Liver (tissue), 9 donors: ENCODE measurements around the gene PRKACA. TPM values are rescaled to one million over a fixed set of nuclear protein-coding genes. Genes with fewer than 3 reads are reported as not detected.

ENCODE experiments used
- DNase-seq: peaks from one replicate; pipeline ENCODE4 v3.0.0-alpha.2; 2017; ENCODE audit warnings: low spot score
- H3K27ac ChIP-seq, 2 donors: one replicate each; pipeline ENCODE4 v1.7.0; 2013; ENCODE audit warnings: inconsistent platforms in 2 of 2, low read length in 2 of 2, control low read depth in 1 of 2, low read depth in 1 of 2, mild to moderate bottlenecking in 1 of 2
- H3K27me3 ChIP-seq, 4 donors: one replicate each; pipeline versions ENCODE4 v1.6.1 to v1.7.0; 2013; ENCODE audit warnings: low read length in 3 of 4, inconsistent platforms in 1 of 4, mild to moderate bottlenecking in 1 of 4, moderate library complexity in 1 of 4; ENCODE audit not compliant: control insufficient read depth in 4 of 4, insufficient read depth in 4 of 4
- H3K36me3 ChIP-seq, 4 donors: one replicate each; pipeline versions ENCODE4 v1.6.1 to v1.7.0; 2013; ENCODE audit warnings: low read length in 3 of 4, mild to moderate bottlenecking in 3 of 4, low read depth in 1 of 4, moderate library complexity in 1 of 4; ENCODE audit not compliant: control insufficient read depth in 4 of 4, insufficient read depth in 3 of 4
- H3K4me1 ChIP-seq, 4 donors: one replicate each; pipeline versions ENCODE4 v1.6.1 to v1.7.0; 2013; ENCODE audit warnings: low read length in 3 of 4, mild to moderate bottlenecking in 3 of 4, moderate library complexity in 1 of 4; ENCODE audit not compliant: control insufficient read depth in 4 of 4, insufficient read depth in 4 of 4
- H3K4me3 ChIP-seq, 3 donors: one replicate each; pipeline versions ENCODE4 v1.6.1 to v1.7.0; 2013; ENCODE audit warnings: low read length in 3 of 3, control low read depth in 1 of 3, low read depth in 1 of 3, mild to moderate bottlenecking in 1 of 3
- H3K9ac ChIP-seq, 2 donors: one replicate each; pipeline ENCODE4 v1.7.0; 2013; ENCODE audit warnings: low read length in 2 of 2, mild to moderate bottlenecking in 2 of 2, moderate library complexity in 2 of 2, control low read depth in 1 of 2, low read depth in 1 of 2
- H3K9me3 ChIP-seq, 4 donors: one replicate each; pipeline versions ENCODE4 v1.6.1 to v1.7.0; 2013; ENCODE audit warnings: low read length in 3 of 4; ENCODE audit not compliant: control insufficient read depth in 4 of 4
- CTCF ChIP-seq: fragments of 150-350 bp; IDR thresholded peaks from 2 replicates; pipeline ENCODE4 v1.5.1; 2017; ENCODE audit warnings: improper control_type of control experiment, low read depth, low read length; ENCODE audit not compliant: missing input control
- EGR1 ChIP-seq, 2 donors: IDR thresholded peaks; 2 replicates each; pipeline ENCODE4 v1.6.1; 2016 to 2018; ENCODE audit warnings: antibody characterized with exemption in 2 of 2, low read depth in 2 of 2
- FOXA1 ChIP-seq: IDR thresholded peaks from 2 replicates; pipeline ENCODE4 v1.6.1; 2016; ENCODE audit warnings: antibody characterized with exemption
- FOXA2 ChIP-seq: IDR thresholded peaks from 2 replicates; pipeline ENCODE4 v1.6.1; 2016; ENCODE audit warnings: antibody characterized with exemption
- GABPA ChIP-seq, 2 donors: IDR thresholded peaks in 1 of 2; conservative IDR thresholded peaks in 1 of 2; 2 replicates each; pipeline ENCODE4 v1.6.1; 2016; ENCODE audit warnings: antibody characterized with exemption in 2 of 2, mild to moderate bottlenecking in 1 of 2, moderate library complexity in 1 of 2
- HNF4A ChIP-seq, 2 donors: conservative IDR thresholded peaks; 2 replicates each; pipeline ENCODE4 v1.6.1; 2016; ENCODE audit warnings: antibody characterized with exemption in 2 of 2, mild to moderate bottlenecking in 2 of 2
- HNF4G ChIP-seq: IDR thresholded peaks from 2 replicates; pipeline ENCODE4 v1.6.1; 2016; ENCODE audit warnings: antibody characterized with exemption
- JUND ChIP-seq, 2 donors: IDR thresholded peaks; 2 replicates each; pipeline ENCODE4 v1.6.1; 2016; ENCODE audit warnings: antibody characterized with exemption in 2 of 2
- MAX ChIP-seq: IDR thresholded peaks from 2 replicates; pipeline ENCODE4 v1.6.1; 2016; ENCODE audit warnings: antibody characterized with exemption
- NR2F2 ChIP-seq: IDR thresholded peaks from 2 replicates; pipeline ENCODE4 v1.6.1; 2016; ENCODE audit warnings: antibody characterized with exemption
- RAD21 ChIP-seq, 2 donors: IDR thresholded peaks; 2 replicates each; pipeline ENCODE4 v1.6.1; 2016; ENCODE audit warnings: antibody characterized with exemption in 2 of 2, mild to moderate bottlenecking in 2 of 2
- RXRA ChIP-seq, 2 donors: IDR thresholded peaks; 2 replicates each; pipeline ENCODE4 v1.6.1; 2017 to 2018; ENCODE audit warnings: antibody characterized with exemption in 2 of 2, mild to moderate bottlenecking in 1 of 2
- SP1 ChIP-seq: IDR thresholded peaks from 2 replicates; pipeline ENCODE4 v1.6.1; 2018; ENCODE audit warnings: antibody characterized with exemption, mild to moderate bottlenecking
- TAF1 ChIP-seq: conservative IDR thresholded peaks from 2 replicates; pipeline ENCODE4 v1.6.1; 2016; ENCODE audit warnings: antibody characterized with exemption, mild to moderate bottlenecking
- YY1 ChIP-seq: IDR thresholded peaks from 2 replicates; pipeline ENCODE4 v1.6.1; 2016; ENCODE audit warnings: antibody characterized with exemption, mild to moderate bottlenecking
- ZBTB33 ChIP-seq: IDR thresholded peaks from 2 replicates; pipeline ENCODE4 v1.6.1; 2016; ENCODE audit warnings: antibody characterized with exemption
- WGBS: extraction: QIAGEN DNeasy Blood & Tissue Kit; methylation state at CpG from one replicate; pipeline ENCODE4 v1.1.7; 2013; 5-methylcytosine and 5-hydroxymethylcytosine counted together
- polyA plus RNA-seq, 2 donors: library from polyadenylated mRNA; stranded (reverse) in 1 of 2; unstranded in 1 of 2; fragments of 200-250 nt in 1 of 2; fragments of >200 nt in 1 of 2; fragmentation: Nextera tagmentation in 1 of 2; extraction: Ambion mirVana in 1 of 2; gene quantifications; one replicate each; pipeline versions ENCODE4 v1.2.1 to v1.2.3, GENCODE V29; 2013 to 2015
- total RNA-seq, 2 donors: library from RNA; depleted of rRNA; stranded (reverse); fragments of >200 nt; gene quantifications; one replicate each; pipeline ENCODE4 v1.2.3, GENCODE V29; 2014
- TF ChIP-seq, protein P1 (sequence below): IDR thresholded peaks from 2 replicates; pipeline ENCODE4 v1.6.1; 2016; ENCODE audit warnings: antibody characterized with exemption
- donor health status: healthy.
- donor health status: healthy.
- donor health status: healthy.
- donor health status: healthy.
- donor health status: healthy.

The PRKACA gene
- total and polyA plus RNA-seq, 4 donors: 15.5 to 72.4 (median 40.2) TPM

DNA sequence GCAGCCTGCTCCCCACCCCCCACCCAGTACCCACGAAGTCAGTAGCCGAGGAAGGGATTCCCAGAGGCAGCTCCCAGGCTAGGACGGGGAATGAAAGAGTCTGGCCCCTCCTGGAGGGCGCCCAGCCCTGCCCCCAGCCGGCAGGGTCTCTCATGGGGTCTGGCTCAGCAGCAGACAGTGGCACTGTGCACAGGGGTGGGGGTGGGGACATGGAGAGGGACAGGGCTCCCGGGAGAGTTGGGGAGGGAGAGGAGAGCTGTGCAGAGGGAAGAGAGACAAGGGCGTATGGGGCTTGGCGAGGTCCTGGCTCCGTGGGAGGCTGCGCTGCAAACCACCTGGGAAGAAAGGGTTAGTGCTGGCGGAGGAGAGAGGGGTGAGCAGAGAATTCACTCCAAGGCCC lies 46.5 kb upstream of the PRKACA start (continued):
- TF ChIP-seq HNF4G (no peak), NR2F2 (no peak), YY1 (no peak)

DNA sequence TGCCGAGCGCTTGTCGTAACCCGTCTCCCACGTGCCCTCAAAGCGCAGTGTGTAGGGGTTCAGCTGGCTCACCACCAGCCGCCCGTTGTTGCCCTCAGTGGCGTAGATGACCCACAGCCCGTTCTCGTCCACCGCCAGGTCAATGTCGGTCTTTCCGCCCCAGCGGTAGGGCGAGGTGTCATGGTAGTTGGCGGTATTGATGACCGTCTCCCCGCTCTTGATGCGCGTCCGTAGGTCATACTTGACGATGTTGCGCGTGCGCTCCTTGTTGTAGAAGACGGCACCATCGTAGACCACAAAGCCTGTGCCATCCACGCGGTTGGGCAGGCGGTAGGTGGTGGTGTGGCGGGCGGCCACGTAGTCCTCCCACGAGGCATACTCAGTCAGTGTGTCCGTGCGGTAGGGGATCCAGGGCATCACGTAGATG lies 45.3 kb upstream of the PRKACA start:
- DNase-seq: no peak
- Histone ChIP-seq H3K9me3 (no peaks in the 10 kb centered on the region), H3K36me3 (no peaks in the 10 kb centered on the region), H3K27me3 (no peaks in the 10 kb centered on the region), H3K27ac (no peak overlapping the region), H3K9ac (no peak overlapping the region), H3K4me3 (no peak overlapping the region), H3K4me1 (peaks cover 0 to 7% (median 0%) of the 10 kb centered on the region in 4 donors)
- 98% methylated on average over 38 of the region's 38 CpGs for WGBS
- TF ChIP-seq RXRA (IDR thresholded peaks at IDR 0.05) (no peak), MAX (no peak), TAF1 (no peak), JUND (IDR thresholded peaks at IDR 0.05) (no peak), HNF4A (conservative IDR thresholded peaks at IDR 0.05) (no peak), YY1 (no peak), ZBTB33 (no peak)

- Histone ChIP-seq H3K9me3 (no peaks in the 10 kb centered on the region), H3K4me3 (no peak overlapping the region), H3K36me3 (peaks cover 0 to 2% (median 0%) of the 10 kb centered on the region in 4 donors), H3K4me1 (no peaks in the 10 kb centered on the region), H3K27ac (no peak overlapping the region), H3K9ac (no peak overlapping the region), H3K27me3 (no peaks in the 10 kb centered on the region)
- WGBS: 93% methylated on average over 19 of the region's 19 CpGs
- TF ChIP-seq FOXA1: no peak
- no peak for TF ChIP-seq RAD21 (IDR thresholded peaks at IDR 0.05)
- TF ChIP-seq GABPA (IDR thresholded peaks at IDR 0.05 in 1 of 2, conservative IDR thresholded peaks at IDR 0.05 in 1 of 2): no peak
- no peak for TF ChIP-seq NR2F2
- no peak for TF ChIP-seq EGR1 (IDR thresholded peaks at IDR 0.05; ENCODE audit: low read depth in 2 of 2)
- TF ChIP-seq TAF1: no peak
- TF ChIP-seq CTCF: no peak
- no peak for TF ChIP-seq FOXA2
- TF ChIP-seq YY1: no peak
- TF ChIP-seq SP1: no peak
- TF ChIP-seq, protein P1, sequence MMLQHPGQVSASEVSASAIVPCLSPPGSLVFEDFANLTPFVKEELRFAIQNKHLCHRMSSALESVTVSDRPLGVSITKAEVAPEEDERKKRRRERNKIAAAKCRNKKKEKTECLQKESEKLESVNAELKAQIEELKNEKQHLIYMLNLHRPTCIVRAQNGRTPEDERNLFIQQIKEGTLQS: no peak
- no peak for DNase-seq
Observed at GRCh38 chr19:14161305-14161704, 43.7 kb upstream of the PRKACA start.
